Neural cell (in vitro differentiated cells): Measurements from ENCODE around the gene SLC18A2. TPM values are rescaled to one million over a fixed set of nuclear protein-coding genes. Genes with fewer than 3 reads are reported as not detected.

Experiments
- H2AFZ ChIP-seq: fragments of 200-600, 300-800 bp; sonication (generic), shearing (Covaris generic); 2 replicates; pipeline ENCODE4 v1.6.0; 2014; ENCODE audit warnings: low read depth, mild to moderate bottlenecking, antibody characterized with exemption, low read length, moderate library complexity
- H3F3A ChIP-seq: fragments of 200-600 bp; shearing (Covaris generic); 2 replicates; pipeline ENCODE4 v1.6.1; 2016; ENCODE audit warnings: mild to moderate bottlenecking, moderate library complexity, mixed read lengths, antibody characterized with exemption, low read length; ENCODE audit not compliant: insufficient read depth, poor library complexity, severe bottlenecking
- H3K27ac ChIP-seq: fragments of 200-600, 300-800 bp; sonication (generic), shearing (Covaris generic); 2 replicates; pipeline ENCODE4 v1.5.1; 2014; ENCODE audit warnings: mild to moderate bottlenecking, low read length, moderate library complexity
- H3K27me3 ChIP-seq: fragments of 300-800, 200-600 bp; sonication (generic), shearing (Covaris generic); 2 replicates; pipeline ENCODE4 v1.6.0; 2014; ENCODE audit warnings: mild to moderate bottlenecking, low read depth, low read length, moderate library complexity; ENCODE audit not compliant: insufficient read depth
- H3K36me3 ChIP-seq: fragments of 300-800, 200-600 bp; sonication (generic), shearing (Covaris generic); 2 replicates; pipeline ENCODE4 v1.5.1; 2014; ENCODE audit warnings: mild to moderate bottlenecking, antibody characterized with exemption, low read length, moderate library complexity; ENCODE audit not compliant: insufficient read depth
- H3K4me2 ChIP-seq: fragments of 300-800, 200-600 bp; sonication (generic), shearing (Covaris generic); 2 replicates; pipeline ENCODE4 v1.6.0; 2014; ENCODE audit warnings: mild to moderate bottlenecking, low read length
- H3K4me3 ChIP-seq: fragments of 300-800, 200-600 bp; sonication (generic), shearing (Covaris generic); 2 replicates; pipeline ENCODE4 v1.5.1; 2014; ENCODE audit warnings: mild to moderate bottlenecking, low read length, moderate library complexity
- H3K79me2 ChIP-seq: fragments of 200-600 bp; shearing (Covaris generic); replicated peaks from 2 replicates; pipeline ENCODE4 v1.6.0; 2014; ENCODE audit warnings: mild to moderate bottlenecking, low read length, moderate library complexity; ENCODE audit not compliant: insufficient read depth
- H3K9ac ChIP-seq: fragments of 300-800, 200-600 bp; sonication (generic), shearing (Covaris generic); 2 replicates; pipeline ENCODE4 v1.6.1; 2016; ENCODE audit warnings: mild to moderate bottlenecking, low read length, mixed read lengths
- H3K9me2 ChIP-seq: fragments of 200-600 bp; shearing (Covaris generic); 2 replicates; pipeline ENCODE4 v1.6.1; 2016; ENCODE audit warnings: mild to moderate bottlenecking, low read length, mixed read lengths; ENCODE audit not compliant: insufficient read depth
- H3K9me3 ChIP-seq: fragments of 200-600, 300-800 bp; sonication (generic), shearing (Covaris generic); 2 replicates; pipeline ENCODE4 v1.6.1; 2016; ENCODE audit warnings: mild to moderate bottlenecking, mixed run types, low read length, moderate library complexity, mixed read lengths
- H4K20me1 ChIP-seq: fragments of 200-600 bp; shearing (Covaris generic); 2 replicates; pipeline ENCODE4 v1.6.1; 2016; ENCODE audit warnings: mild to moderate bottlenecking, mixed run types; ENCODE audit not compliant: insufficient read depth
- CTCF ChIP-seq: fragments of 450-650 bp; IDR thresholded peaks from 2 replicates; pipeline ENCODE4 v1.5.1; 2014; ENCODE audit warnings: antibody characterized with exemption, mild to moderate bottlenecking, moderate library complexity; ENCODE audit not compliant: poor library complexity, severe bottlenecking
- EP300 ChIP-seq: fragments of 450-650 bp; conservative IDR thresholded peaks from 2 replicates; pipeline ENCODE4 v1.6.1; 2014; ENCODE audit warnings: antibody characterized with exemption, mild to moderate bottlenecking, moderate library complexity; ENCODE audit not compliant: poor library complexity, severe bottlenecking
- EZH2 ChIP-seq: fragments of 200-600, 300-800 bp; shearing (Covaris generic), sonication (generic); IDR thresholded peaks from 2 replicates; pipeline ENCODE4 v1.6.1; 2014; ENCODE audit warnings: antibody characterized with exemption, low read length, borderline replicate concordance, mild to moderate bottlenecking; ENCODE audit not compliant: insufficient read depth, poor library complexity, severe bottlenecking
- MXI1 ChIP-seq: fragments of 450-650 bp; conservative IDR thresholded peaks from 2 replicates; pipeline ENCODE4 v1.6.1; 2014; ENCODE audit warnings: antibody characterized with exemption, mild to moderate bottlenecking; ENCODE audit not compliant: poor library complexity, severe bottlenecking
- POLR2AphosphoS5 ChIP-seq: IDR thresholded peaks from 2 replicates; pipeline ENCODE4 v1.6.1; 2012
- RAD21 ChIP-seq: fragments of 450-650 bp; conservative IDR thresholded peaks from 2 replicates; pipeline ENCODE4 v1.6.1; 2014; ENCODE audit warnings: antibody characterized with exemption, mild to moderate bottlenecking, moderate library complexity
- SMC3 ChIP-seq: fragments of 450-650 bp; conservative IDR thresholded peaks from 2 replicates; pipeline ENCODE4 v1.6.1; 2014; ENCODE audit warnings: antibody characterized with exemption, mild to moderate bottlenecking, moderate library complexity; ENCODE audit not compliant: poor library complexity
- TAF1 ChIP-seq: IDR thresholded peaks from 2 replicates; pipeline ENCODE4 v1.6.1; 2012; ENCODE audit warnings: low read depth
- polyA plus RNA-seq: library from polyadenylated mRNA; depleted of rRNA; stranded (reverse); fragments of >200 nt; gene quantifications from 2 replicates; pipeline ENCODE4 v1.2.3, GENCODE V29; 2014
- TF ChIP-seq, protein P1 (sequence below): IDR thresholded peaks from 2 replicates; pipeline ENCODE4 v1.6.1; 2012; ENCODE audit warnings: borderline replicate concordance

Gene SLC18A2
- polyA plus RNA-seq, 1 donor from 2014 or later: 0.05 TPM

DNA sequence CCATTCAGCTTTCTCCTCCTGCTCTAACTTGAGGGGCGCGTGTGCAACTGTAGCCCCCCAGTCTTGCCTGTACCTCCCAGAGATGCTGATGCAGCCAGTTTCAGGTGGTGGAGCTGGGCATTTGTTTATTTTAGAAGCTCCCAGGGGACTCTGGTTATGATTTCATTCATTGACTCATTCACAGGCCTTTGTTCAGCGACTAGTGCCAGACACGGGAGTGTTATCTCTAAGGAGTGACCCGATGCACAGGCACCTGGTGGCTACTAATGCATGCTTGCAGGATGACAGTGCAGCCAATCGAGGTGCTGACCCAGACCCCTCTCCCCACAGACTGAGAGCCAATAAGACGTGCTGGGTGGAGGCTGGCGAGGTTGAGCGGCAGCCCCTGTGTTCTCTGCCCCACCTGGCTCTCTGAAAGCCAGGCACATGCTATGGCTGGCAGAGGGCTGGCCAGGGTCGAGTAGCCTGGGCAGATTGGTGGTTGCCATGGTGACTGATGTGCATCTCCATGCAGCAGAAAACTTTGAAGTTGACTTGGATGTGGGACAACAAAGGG is 19.7 kb upstream of the SLC18A2 start:
- H3K27me3 ChIP-seq: peaks cover 14% of the 10 kb centered on the region
- H3K4me2 ChIP-seq: no peak overlapping the region
- H3K4me3 ChIP-seq: no peak overlapping the region
- no peaks in the 10 kb centered on the region for H3K36me3 ChIP-seq
- no peak overlapping the region for H2AFZ ChIP-seq
- H3F3A ChIP-seq: no peaks in the 10 kb centered on the region
- no peaks in the 10 kb centered on the region for H3K9me3 ChIP-seq
- H3K79me2 ChIP-seq: no peaks in the 10 kb centered on the region
- no peak overlapping the region for H3K9ac ChIP-seq
- TF ChIP-seq MXI1 (no peak), TAF1 (no peak), RAD21 (no peak), POLR2AphosphoS5 (no peak), EZH2 (no peak), SMC3 (no peak), CTCF (no peak), EP300 (no peak)
- TF ChIP-seq, protein P1, sequence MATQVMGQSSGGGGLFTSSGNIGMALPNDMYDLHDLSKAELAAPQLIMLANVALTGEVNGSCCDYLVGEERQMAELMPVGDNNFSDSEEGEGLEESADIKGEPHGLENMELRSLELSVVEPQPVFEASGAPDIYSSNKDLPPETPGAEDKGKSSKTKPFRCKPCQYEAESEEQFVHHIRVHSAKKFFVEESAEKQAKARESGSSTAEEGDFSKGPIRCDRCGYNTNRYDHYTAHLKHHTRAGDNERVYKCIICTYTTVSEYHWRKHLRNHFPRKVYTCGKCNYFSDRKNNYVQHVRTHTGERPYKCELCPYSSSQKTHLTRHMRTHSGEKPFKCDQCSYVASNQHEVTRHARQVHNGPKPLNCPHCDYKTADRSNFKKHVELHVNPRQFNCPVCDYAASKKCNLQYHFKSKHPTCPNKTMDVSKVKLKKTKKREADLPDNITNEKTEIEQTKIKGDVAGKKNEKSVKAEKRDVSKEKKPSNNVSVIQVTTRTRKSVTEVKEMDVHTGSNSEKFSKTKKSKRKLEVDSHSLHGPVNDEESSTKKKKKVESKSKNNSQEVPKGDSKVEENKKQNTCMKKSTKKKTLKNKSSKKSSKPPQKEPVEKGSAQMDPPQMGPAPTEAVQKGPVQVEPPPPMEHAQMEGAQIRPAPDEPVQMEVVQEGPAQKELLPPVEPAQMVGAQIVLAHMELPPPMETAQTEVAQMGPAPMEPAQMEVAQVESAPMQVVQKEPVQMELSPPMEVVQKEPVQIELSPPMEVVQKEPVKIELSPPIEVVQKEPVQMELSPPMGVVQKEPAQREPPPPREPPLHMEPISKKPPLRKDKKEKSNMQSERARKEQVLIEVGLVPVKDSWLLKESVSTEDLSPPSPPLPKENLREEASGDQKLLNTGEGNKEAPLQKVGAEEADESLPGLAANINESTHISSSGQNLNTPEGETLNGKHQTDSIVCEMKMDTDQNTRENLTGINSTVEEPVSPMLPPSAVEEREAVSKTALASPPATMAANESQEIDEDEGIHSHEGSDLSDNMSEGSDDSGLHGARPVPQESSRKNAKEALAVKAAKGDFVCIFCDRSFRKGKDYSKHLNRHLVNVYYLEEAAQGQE: no peak
- H3K9me2 ChIP-seq: no peaks in the 10 kb centered on the region
- H3K27ac ChIP-seq: no peak overlapping the region
- H4K20me1 ChIP-seq: no peaks in the 10 kb centered on the region

DNA sequence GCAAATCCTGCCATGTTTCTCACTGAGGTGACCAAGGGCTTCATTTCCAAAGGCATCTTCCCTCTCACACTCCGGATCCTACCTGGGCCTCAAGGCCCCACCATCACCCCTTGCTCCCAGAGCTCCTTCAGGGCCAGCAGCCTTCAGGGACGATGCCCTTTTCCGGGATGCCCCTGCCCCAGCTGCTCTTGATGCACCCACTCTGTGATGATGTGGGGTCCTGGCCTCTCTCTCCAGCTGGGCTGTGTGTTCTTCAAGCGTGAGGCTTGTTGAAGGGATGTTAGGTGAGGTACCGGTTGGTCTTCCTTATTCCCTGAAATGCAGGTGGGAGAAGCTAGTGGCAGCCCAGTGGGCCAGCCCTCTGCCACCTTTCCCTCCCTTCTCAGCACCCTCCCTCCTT is 18.4 kb upstream of the SLC18A2 start:
- no peak overlapping the region for H2AFZ ChIP-seq
- TF ChIP-seq TAF1: no peak
- TF ChIP-seq, protein P1: no peak
- no peak for TF ChIP-seq SMC3
- no peaks in the 10 kb centered on the region for H4K20me1 ChIP-seq
- no peaks in the 10 kb centered on the region for H3K9me2 ChIP-seq
- H3K27ac ChIP-seq: no peak overlapping the region
- H3K27me3 ChIP-seq: peaks cover 3% of the 10 kb centered on the region
- no peaks in the 10 kb centered on the region for H3K9me3 ChIP-seq
- H3K4me3 ChIP-seq: no peak overlapping the region
- no peak overlapping the region for H3K9ac ChIP-seq
- H3F3A ChIP-seq: no peaks in the 10 kb centered on the region
- H3K36me3 ChIP-seq: no peaks in the 10 kb centered on the region
- no peak overlapping the region for H3K4me2 ChIP-seq
- no peaks in the 10 kb centered on the region for H3K79me2 ChIP-seq
